DLD1 (cell line): ENCODE data around the gene COQ10B.
"Not testable (repeated sequence)": the region's sequence is repeated elsewhere in the genome, so short reads cannot be mapped to it uniquely, and the experiment has no call there.

ENCODE experiments used
- in situ Hi-C: cut with HindIII; loops from 2 replicates; pipeline ENCODE4 v1.10.0; 2017; ENCODE audit warnings: low sequenced_read_pairs

COQ10B gene

GRCh38 chr2:197453123-197453913, at the start of gene COQ10B:
COQ10B (plus strand) TSS chr2:197453552; CDS start chr2:197453561, 9 bp downstream.
- in situ Hi-C loops, result no loop called here

GRCh38 chr2:197405582-197405981, 47.8 kb upstream of the COQ10B start:
- in situ Hi-C loops, result no loop called here

GRCh38 chr2:197414039-197414438, 39.3 kb upstream of the COQ10B start:
- in situ Hi-C loops, result no loop called here

- in situ Hi-C loops, result no loop called here
Measured at GRCh38 chr2:197414515-197414914, 38.8 kb upstream of the COQ10B start.

- in situ Hi-C loops, result no loop called here
Measured at GRCh38 chr2:197416268-197416667, 37.1 kb upstream of the COQ10B start.

GRCh38 chr2:197419438-197419837, 33.9 kb upstream of the COQ10B start:
- in situ Hi-C loops, result no loop called here

- in situ Hi-C loops, result no loop called here
Measured at GRCh38 chr2:197423307-197423706, 30.0 kb upstream of the COQ10B start.

GRCh38 chr2:197425550-197425949, 27.8 kb upstream of the COQ10B start:
- in situ Hi-C loops, result no loop called here

GRCh38 chr2:197426723-197427603, 26.4 kb upstream of the COQ10B start:
- in situ Hi-C loops, result no loop called here

- in situ Hi-C loops, result no loop called here
Measured at GRCh38 chr2:197427986-197428385, 25.4 kb upstream of the COQ10B start.

- in situ Hi-C loops, result no loop called here
Measured at GRCh38 chr2:197431858-197432257, 21.5 kb upstream of the COQ10B start.

GRCh38 chr2:197432527-197432926, 20.8 kb upstream of the COQ10B start:
- in situ Hi-C loops, result not testable (repeated sequence)

GRCh38 chr2:197433780-197434438, 19.4 kb upstream of the COQ10B start:
- in situ Hi-C loops, result no loop called here

GRCh38 chr2:197434541-197435513, 18.5 kb upstream of the COQ10B start, which contains the start of gene SF3B1:
SF3B1 (minus strand) TSS chr2:197435028; CDS start chr2:197434999, 29 bp downstream.
- in situ Hi-C loops, result no loop called here

GRCh38 chr2:197435598-197436420, 17.5 kb upstream of the COQ10B start:
- in situ Hi-C loops, result no loop called here

- in situ Hi-C loops, result no loop called here
Measured at GRCh38 chr2:197437380-197437779, 16.0 kb upstream of the COQ10B start.

- in situ Hi-C loops, result no loop called here
Measured at GRCh38 chr2:197442857-197443256, 10.5 kb upstream of the COQ10B start.

GRCh38 chr2:197445746-197446145, 7.6 kb upstream of the COQ10B start:
- in situ Hi-C loops, result no loop called here

- in situ Hi-C loops, result no loop called here
Measured at GRCh38 chr2:197446844-197447243, 6.5 kb upstream of the COQ10B start.
